PC-3 (cell line): ENCODE results near the gene L3MBTL4. TPM values are rescaled to one million over a fixed set of nuclear protein-coding genes. Genes with fewer than 3 reads are reported as not detected.

ENCODE experiments used
- ATAC-seq: fragments of 200-7000 bp; cut with Tn5 transposase; 2 replicates; pipeline ENCODE4 v1.9.1; 2020; ENCODE audit warnings: mild to moderate bottlenecking, moderate library complexity
- BruUV-seq: library from RNA; stranded (reverse); fragments of 400-500 nt; replicated peaks from 2 replicates; lab custom pipeline; 2021; lab: Mats Ljungman, UMichigan
- CTCF ChIA-PET: fragments of 300-600 bp; sonication (Branson Sonifier 250); formaldehyde crosslinking; loops from one replicate; lab custom pipeline; 2022; ENCODE audit warnings: antibody characterized with exemption; lab: Charles Lee
- POLR2A ChIA-PET: fragments of 300-600 bp; sonication (Branson Sonifier 250); formaldehyde crosslinking; loops from one replicate; lab custom pipeline; 2022; ENCODE audit warnings: antibody characterized with exemption; ENCODE audit not compliant: unreplicated experiment; lab: Charles Lee
- DNase-seq: peaks from one replicate; pipeline ENCODE4 v3.0.0-alpha.2; 2015
- H2AFZ ChIP-seq: fragments of 300-600 bp; sonication (generic); 2 replicates; pipeline ENCODE4 v1.6.0; 2016; ENCODE audit warnings: antibody characterized with exemption, low read length
- H3F3A ChIP-seq: fragments of 300-600 bp; sonication (generic); one replicate; pipeline ENCODE4 v1.6.0; 2017; ENCODE audit warnings: antibody characterized with exemption, low read length, control low read depth, mild to moderate bottlenecking; ENCODE audit not compliant: unreplicated experiment
- H3K27ac ChIP-seq: fragments of 300-600 bp; sonication (generic); 2 replicates; pipeline ENCODE4 v1.5.1; 2016; ENCODE audit warnings: mild to moderate bottlenecking, low read length
- H3K27me3 ChIP-seq: fragments of 300-600 bp; sonication (generic); 2 replicates; pipeline ENCODE4 v1.6.1; 2016; ENCODE audit warnings: low read length, mixed read lengths
- H3K36me3 ChIP-seq: fragments of 300-600 bp; sonication (generic); 2 replicates; pipeline ENCODE4 v1.6.1; 2016; ENCODE audit warnings: low read depth, mixed run types, low read length, mixed read lengths
- H3K4me1 ChIP-seq: fragments of 300-600 bp; sonication (generic); 2 replicates; pipeline ENCODE4 v1.5.1; 2016; ENCODE audit warnings: low read length; ENCODE audit not compliant: insufficient read depth
- H3K4me2 ChIP-seq: fragments of 300-600 bp; sonication (generic); 2 replicates; pipeline ENCODE4 v1.6.0; 2016; ENCODE audit warnings: low read length
- H3K4me3 ChIP-seq: fragments of 300-600 bp; sonication (generic); 2 replicates; pipeline ENCODE4 v1.5.1; 2016; ENCODE audit warnings: mild to moderate bottlenecking, low read length, mixed read lengths
- H3K79me2 ChIP-seq: fragments of 300-600 bp; sonication (generic); 2 replicates; pipeline ENCODE4 v1.6.1; 2017; ENCODE audit warnings: low read length, mixed read lengths
- H3K9ac ChIP-seq: fragments of 300-600 bp; sonication (generic); 2 replicates; pipeline ENCODE4 v1.6.0; 2016; ENCODE audit warnings: mild to moderate bottlenecking, low read length
- H3K9me2 ChIP-seq: fragments of 300-600 bp; sonication (generic); replicated peaks from 2 replicates; pipeline ENCODE4 v1.6.1; 2016; ENCODE audit warnings: mixed run types, low read length, mixed read lengths
- H3K9me3 ChIP-seq: fragments of 300-600 bp; sonication (generic); 2 replicates; pipeline ENCODE4 v1.6.1; 2016; ENCODE audit warnings: low read length, mixed read lengths
- H4K20me1 ChIP-seq: fragments of 300-600 bp; sonication (generic); 2 replicates; pipeline ENCODE4 v1.6.1; 2016; ENCODE audit warnings: low read length, mixed read lengths
- EZH2 ChIP-seq: fragments of 300-600 bp; sonication (generic); IDR thresholded peaks from one replicate; pipeline ENCODE4 v1.6.1; 2017; ENCODE audit warnings: antibody characterized with exemption, mild to moderate bottlenecking, low read length; ENCODE audit not compliant: unreplicated experiment
- EZH2phosphoT487 ChIP-seq: fragments of 300-600 bp; sonication (generic); IDR thresholded peaks from 2 replicates; pipeline ENCODE4 v1.6.1; 2018; ENCODE audit warnings: mild to moderate bottlenecking, antibody characterized with exemption, low read length, borderline replicate concordance
- intact Hi-C: fragments of 100-400 bp; cut with micrococcal nuclease; formaldehyde crosslinking; loops from 2 replicates; pipeline ENCODE4 v1.9.0; 2023
- total RNA-seq: library from RNA; depleted of rRNA; stranded (reverse); fragments of >200 nt; gene quantifications from 2 replicates; pipeline ENCODE4 v1.2.3, GENCODE V29; 2014
- TF ChIP-seq, protein P1 (sequence below): fragments of 300-600 bp; sonication (generic); conservative IDR thresholded peaks from 2 replicates; pipeline ENCODE4 v1.5.1; 2017; ENCODE audit warnings: antibody characterized with exemption, low read depth, mild to moderate bottlenecking, low read length

The L3MBTL4 gene
- total RNA-seq, 1 experiment from 2014 or later: 0.47 TPM

DNA sequence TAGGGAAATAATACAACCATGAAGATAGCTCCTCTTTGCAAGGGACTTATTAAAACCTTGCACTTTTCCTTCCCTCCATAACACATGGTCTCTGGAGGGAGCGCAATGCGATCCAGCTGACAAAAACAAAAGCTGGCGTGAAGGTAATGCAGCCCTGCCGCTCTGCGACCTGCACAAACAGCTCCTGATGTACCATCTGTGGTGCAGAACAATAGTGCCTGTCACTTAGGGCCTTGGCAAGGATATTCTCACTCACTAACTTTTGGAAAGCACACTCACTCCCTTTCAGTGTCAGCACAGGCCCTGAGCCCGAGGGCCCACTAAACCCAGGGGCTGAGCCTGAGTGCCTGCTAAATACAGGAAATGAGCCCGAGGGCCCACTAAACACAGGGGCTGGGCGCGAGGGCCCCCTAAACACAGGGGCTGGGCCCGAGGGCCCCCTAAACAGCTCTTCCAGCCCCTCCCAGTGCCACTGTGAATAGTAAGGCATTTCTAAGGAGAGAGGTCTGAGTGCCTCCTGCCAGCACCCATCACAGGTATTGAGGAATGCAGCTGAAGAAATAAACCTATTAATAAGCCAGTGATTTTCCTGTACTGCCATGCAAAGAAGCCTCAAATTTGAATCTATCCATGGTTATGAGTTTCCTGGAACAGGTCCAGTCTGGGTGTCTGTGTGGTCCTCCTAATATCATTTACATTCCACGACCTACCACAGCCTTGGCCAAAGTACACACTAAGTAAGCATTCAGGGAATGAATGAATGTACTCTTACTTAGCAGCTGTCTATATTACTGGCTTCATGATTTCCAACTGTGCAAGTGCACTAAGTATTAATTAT, 9.3 kb downstream of the L3MBTL4 start:
- no peak for ATAC-seq
- Histone ChIP-seq H3K27ac (no peak overlapping the region), H3K27me3 (no peaks in the 10 kb centered on the region), H3K36me3 (no peaks in the 10 kb centered on the region), H3K4me3 (no peak overlapping the region), H3F3A (no peaks in the 10 kb centered on the region), H4K20me1 (no peaks in the 10 kb centered on the region), H2AFZ (no peak overlapping the region), H3K9me3 (no peaks in the 10 kb centered on the region), H3K9ac (no peak overlapping the region), H3K9me2 (no peaks in the 10 kb centered on the region), H3K4me2 (no peak overlapping the region), H3K4me1 (peaks cover 10% of the 10 kb centered on the region; the same call in 1 of the 2 replicates), H3K79me2 (no peaks in the 10 kb centered on the region)
- DNase-seq: no peak
- TF ChIP-seq EZH2phosphoT487: no peak
- TF ChIP-seq, protein P1, sequence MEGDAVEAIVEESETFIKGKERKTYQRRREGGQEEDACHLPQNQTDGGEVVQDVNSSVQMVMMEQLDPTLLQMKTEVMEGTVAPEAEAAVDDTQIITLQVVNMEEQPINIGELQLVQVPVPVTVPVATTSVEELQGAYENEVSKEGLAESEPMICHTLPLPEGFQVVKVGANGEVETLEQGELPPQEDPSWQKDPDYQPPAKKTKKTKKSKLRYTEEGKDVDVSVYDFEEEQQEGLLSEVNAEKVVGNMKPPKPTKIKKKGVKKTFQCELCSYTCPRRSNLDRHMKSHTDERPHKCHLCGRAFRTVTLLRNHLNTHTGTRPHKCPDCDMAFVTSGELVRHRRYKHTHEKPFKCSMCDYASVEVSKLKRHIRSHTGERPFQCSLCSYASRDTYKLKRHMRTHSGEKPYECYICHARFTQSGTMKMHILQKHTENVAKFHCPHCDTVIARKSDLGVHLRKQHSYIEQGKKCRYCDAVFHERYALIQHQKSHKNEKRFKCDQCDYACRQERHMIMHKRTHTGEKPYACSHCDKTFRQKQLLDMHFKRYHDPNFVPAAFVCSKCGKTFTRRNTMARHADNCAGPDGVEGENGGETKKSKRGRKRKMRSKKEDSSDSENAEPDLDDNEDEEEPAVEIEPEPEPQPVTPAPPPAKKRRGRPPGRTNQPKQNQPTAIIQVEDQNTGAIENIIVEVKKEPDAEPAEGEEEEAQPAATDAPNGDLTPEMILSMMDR: no peak
- intact Hi-C loops: no loop called here
- CTCF ChIA-PET: no interaction called here
- POLR2A ChIA-PET: interaction anchor here (0.8 kb wide), 1 partner anchor 1168 kb away, joined by 3 read pairs; no protein-coding TSS in a partner anchor
- BruUV-seq: no TSS peak

DNA sequence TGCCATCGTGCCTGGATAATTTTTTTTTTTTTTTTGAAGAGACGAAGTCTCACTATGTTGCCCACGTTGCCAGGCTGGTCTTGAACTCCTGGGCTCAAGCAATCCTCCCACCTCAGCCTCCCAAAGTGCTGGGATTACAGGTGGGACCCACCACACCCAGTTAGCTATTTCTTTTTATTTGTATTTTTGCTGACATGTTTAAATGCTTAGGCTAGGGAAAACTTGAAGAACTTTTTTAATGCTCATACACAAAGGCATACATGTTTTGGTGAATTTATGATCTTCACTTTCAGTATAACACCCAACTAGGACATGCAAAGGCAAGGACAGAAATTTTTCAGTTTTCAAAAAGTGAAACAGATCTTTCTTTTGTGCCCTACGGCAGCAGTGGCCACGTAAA, 9.9 kb downstream of the L3MBTL4 start:
- no peaks in the 10 kb centered on the region for H3K79me2 ChIP-seq
- ATAC-seq (no peak), DNase-seq (no peak)
- POLR2A ChIA-PET: interaction anchor here (0.8 kb wide), 1 partner anchor 1167 kb away, joined by 3 read pairs; no protein-coding TSS in a partner anchor
- no peak overlapping the region for H3K4me3 ChIP-seq
- no peaks in the 10 kb centered on the region for H3K27me3 ChIP-seq
- H3K9ac ChIP-seq: no peak overlapping the region
- BruUV-seq: no TSS peak
- H3F3A ChIP-seq: no peaks in the 10 kb centered on the region
- intact Hi-C loops: no loop called here
- H3K9me3 ChIP-seq: no peaks in the 10 kb centered on the region
- TF ChIP-seq EZH2: no peak
- no peaks in the 10 kb centered on the region for H3K36me3 ChIP-seq
- no peaks in the 10 kb centered on the region for H3K9me2 ChIP-seq
- peaks cover 10% of the 10 kb centered on the region; the same call in 1 of the 2 replicates for H3K4me1 ChIP-seq
- no peak overlapping the region for H3K27ac ChIP-seq
- no peaks in the 10 kb centered on the region for H4K20me1 ChIP-seq
- H3K4me2 ChIP-seq: no peak overlapping the region
- H2AFZ ChIP-seq: no peak overlapping the region
- CTCF ChIA-PET: no interaction called here

DNA sequence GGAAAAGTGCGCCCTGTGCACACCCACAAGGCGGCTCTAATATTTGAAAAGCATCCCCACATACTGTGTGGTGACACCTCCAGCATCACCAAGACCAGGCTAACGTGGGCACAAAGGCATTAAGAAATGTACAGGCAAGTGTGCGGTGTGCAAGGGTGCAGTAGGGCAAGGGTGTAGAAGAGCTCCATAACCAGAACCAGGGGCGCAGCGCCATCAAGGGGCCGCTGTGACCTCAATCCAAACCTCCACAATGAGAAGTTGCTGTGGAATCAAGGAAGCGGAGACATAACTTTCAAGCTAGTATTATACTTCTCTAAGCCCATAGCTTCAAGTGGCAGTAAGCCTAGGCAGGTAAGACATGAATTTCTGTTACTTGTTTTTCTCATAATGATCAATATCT, 13.0 kb downstream of the L3MBTL4 start:
- no peak; the same call in 1 of the 2 replicates for ATAC-seq
- H3F3A ChIP-seq: no peaks in the 10 kb centered on the region

More for the DNA sequence above, 13.0 kb downstream of the L3MBTL4 start:
- Histone ChIP-seq H3K9ac (no peak overlapping the region), H3K9me3 (no peaks in the 10 kb centered on the region), H3K4me2 (no peak overlapping the region), H3K4me3 (no peak overlapping the region), H3K9me2 (no peaks in the 10 kb centered on the region), H3K79me2 (no peaks in the 10 kb centered on the region), H3K4me1 (peaks cover 8% of the 10 kb centered on the region; the same call in 1 of the 2 replicates), H4K20me1 (no peaks in the 10 kb centered on the region), H2AFZ (no peak overlapping the region), H3K27me3 (no peaks in the 10 kb centered on the region), H3K36me3 (no peaks in the 10 kb centered on the region), H3K27ac (no peak overlapping the region)
- no peak for DNase-seq
- no TSS peak for BruUV-seq
- TF ChIP-seq EZH2 (no peak), EZH2phosphoT487 (no peak)
- TF ChIP-seq, protein P1: peak; percentile 43
- ChIA-PET POLR2A (interaction anchor here (0.5 kb wide), 1 partner anchor 516 kb away, joined by 4 read pairs; no protein-coding TSS in a partner anchor), CTCF (interaction anchor here (0.5 to 0.6 kb wide), 3 partner anchors 46 to 297 kb away, joined by 3 to 8 read pairs (median 6); no protein-coding TSS in a partner anchor)
- intact Hi-C loops: no loop called here
